HepG2 (cell line): Measurements from ENCODE around the gene DIP2C. TPM values are rescaled to one million over a fixed set of nuclear protein-coding genes. Genes with fewer than 3 reads are reported as not detected.

ENCODE experiments used
- ATAC-seq: fragments of 200-7000 bp; cut with Tn5 transposase; 3 replicates; pipeline ENCODE4 v1.9.1; 2020; ENCODE audit warnings: mild to moderate bottlenecking, moderate library complexity
- BruUV-seq: library from RNA; stranded (reverse); fragments of 400-500 nt; replicated peaks from 2 replicates; lab custom pipeline; 2021; lab: Mats Ljungman, UMichigan
- CTCF ChIA-PET: fragments of 300-600 bp; formaldehyde crosslinking; extraction: SDS; loops from one replicate; lab custom pipeline; 2021; ENCODE audit warnings: low total read pairs, inconsistent platforms, low intra/inter-chr PET ratio; lab: Yijun Ruan, JAX
- POLR2A ChIA-PET: fragments of 350-600 bp; sonication (Branson Sonifier 250); formaldehyde crosslinking; loops from one replicate; lab custom pipeline; 2020; ENCODE audit warnings: antibody characterized with exemption, inconsistent platforms; lab: Yijun Ruan, JAX
- DNase-seq: peaks from one replicate; pipeline ENCODE4 v3.0.0-alpha.2; 2015; ENCODE audit warnings: low spot score
- FAIRE-seq: peaks from 3 replicates; lab custom pipeline; 2011; peaks lifted over from hg19 to GRCh38; lab: Jason Lieb, UNC
- H2AFZ ChIP-seq: one replicate; pipeline ENCODE4 v1.6.1; 2011; ENCODE audit warnings: low read length, inconsistent platforms
- H3K27ac ChIP-seq: fragments of 300-600 bp; 3 replicates; pipeline ENCODE4 v1.8.0; 2011; ENCODE audit warnings: mixed run types, mild to moderate bottlenecking, mixed read lengths, low read length, inconsistent platforms; ENCODE audit not compliant: insufficient read depth; ENCODE audit errors: extremely low read length
- H3K27me3 ChIP-seq, 2 experiments: fragments of 200-600 bp in 1 of 2; 2 replicates in 1 of 2; 3 replicates in 1 of 2; pipeline versions ENCODE4 v1.6.0 to v1.8.0; 2011; ENCODE audit warnings: low read length in 2 of 2, mild to moderate bottlenecking in 2 of 2, moderate library complexity in 2 of 2, inconsistent platforms in 1 of 2; ENCODE audit not compliant: insufficient read depth in 2 of 2, control insufficient read depth in 1 of 2
- H3K36me3 ChIP-seq, 2 experiments: fragments of 200-600 bp in 1 of 2; replicated peaks in 1 of 2; 2 replicates in 1 of 2; 3 replicates in 1 of 2; pipeline versions ENCODE4 v1.5.1 to v1.8.0; 2011; ENCODE audit warnings: low read length in 2 of 2, inconsistent platforms in 1 of 2; ENCODE audit not compliant: insufficient read depth in 2 of 2, control insufficient read depth in 1 of 2
- H3K4me1 ChIP-seq: 2 replicates; pipeline ENCODE4 v1.5.1; 2012; ENCODE audit warnings: low read length, inconsistent platforms; ENCODE audit not compliant: insufficient read depth
- H3K4me2 ChIP-seq: 2 replicates; pipeline ENCODE4 v1.6.0; 2011; ENCODE audit warnings: low read depth, low read length, inconsistent platforms
- H3K4me3 ChIP-seq, 3 experiments: fragments of 200-600 bp in 1 of 3; sonication (generic), shearing (Covaris generic) in 1 of 3; replicated peaks in 1 of 3; 2 replicates each; pipeline ENCODE4 v1.5.1; 2011 to 2016; ENCODE audit warnings: low read length in 3 of 3, inconsistent platforms in 2 of 3, low read depth in 2 of 3, mild to moderate bottlenecking in 2 of 3, control low read depth in 1 of 3, mixed read lengths in 1 of 3; ENCODE audit not compliant: insufficient read depth in 1 of 3
- H3K79me2 ChIP-seq: one replicate; pipeline ENCODE4 v1.6.1; 2011; ENCODE audit warnings: low read length, inconsistent platforms; ENCODE audit not compliant: insufficient read depth
- H3K9ac ChIP-seq: 2 replicates; pipeline ENCODE4 v1.6.0; 2011; ENCODE audit warnings: mild to moderate bottlenecking, low read depth, low read length, inconsistent platforms; ENCODE audit not compliant: insufficient read depth
- H3K9me3 ChIP-seq: 2 replicates; pipeline ENCODE4 v1.5.1; 2012; ENCODE audit warnings: mild to moderate bottlenecking, low read length
- H4K20me1 ChIP-seq: 2 replicates; pipeline ENCODE4 v1.6.0; 2011; ENCODE audit warnings: inconsistent platforms, mild to moderate bottlenecking, low read length, moderate library complexity; ENCODE audit not compliant: insufficient read depth
- GRHL1 ChIP-seq: sonication (generic); formaldehyde crosslinking; conservative IDR thresholded peaks from 2 replicates; pipeline ENCODE4 v1.8.0; 2022; ENCODE audit warnings: missing genetic modification reagents
- SSRP1 ChIP-seq: IDR thresholded peaks from 2 replicates; pipeline ENCODE4 v1.6.1; 2016; ENCODE audit warnings: control low read depth
- TRAFD1 ChIP-seq: sonication (generic); formaldehyde crosslinking; IDR thresholded peaks from 2 replicates; pipeline ENCODE4 v1.5.1; 2020; ENCODE audit warnings: missing genetic modification reagents, mild to moderate bottlenecking, borderline replicate concordance
- WGBS: methylation state at CpG from one replicate; pipeline ENCODE4 v1.1.6; 2017; ENCODE audit warnings: low lambda C conversion rate; 5-methylcytosine and 5-hydroxymethylcytosine counted together
- in situ Hi-C: cut with HindIII; loops from 2 replicates; pipeline ENCODE4 v1.10.0; 2017; ENCODE audit warnings: low pct_unique_long_range_greater_than_20kb; ENCODE audit not compliant: extremely low pct_ligation_motif_present
- intact Hi-C: fragments of 100-400 bp; cut with micrococcal nuclease; formaldehyde crosslinking; loops from one replicate; pipeline ENCODE4 v1.10.0; 2022; ENCODE audit not compliant: unreplicated experiment
- polyA plus RNA-seq, 8 experiments: library from polyadenylated mRNA; depleted of rRNA in 3 of 8; stranded (reverse) in 7 of 8; unstranded in 1 of 8; fragments of >200 nt; fragmentation: Illumina TruSeq in 4 of 8; extraction: Trizol in 4 of 8; gene quantifications; 2 replicates each; pipeline versions ENCODE4 v1.2.1 to v1.2.3, GENCODE V29; 2011 to 2016; ENCODE audit warnings: low read depth in 4 of 8, missing spikeins in 1 of 8, mixed read lengths in 1 of 8; ENCODE audit not compliant: insufficient read depth in 1 of 8
- total RNA-seq, 5 experiments: library from RNA; depleted of rRNA; stranded (reverse); fragments of >200 nt; fragmentation: Illumina TruSeq; extraction: Trizol; gene quantifications; 2 replicates each; pipeline ENCODE4 v1.2.3, GENCODE V29; 2016; ENCODE audit warnings: low read depth in 1 of 5
- TF ChIP-seq, protein P1 (sequence below): sonication (generic); formaldehyde crosslinking; IDR thresholded peaks from 2 replicates; pipeline ENCODE4 v1.8.1; 2023; ENCODE audit warnings: mild to moderate bottlenecking, inconsistent platforms, moderate library complexity, missing genetic modification reagents, borderline replicate concordance
- TF ChIP-seq, protein P2 (sequence below): sonication (generic); formaldehyde crosslinking; IDR thresholded peaks from 2 replicates; pipeline ENCODE4 v1.5.0; 2020; ENCODE audit warnings: missing genetic modification reagents, mild to moderate bottlenecking, borderline replicate concordance

The DIP2C gene
- total and polyA plus RNA-seq, 2 of the 13 experiments (the other 11 are each of a cell fraction or from before 2014, with no cell fraction given) = 2.2 to 2.7 TPM

GRCh38 chr10:397321-398068 lies 292.0 kb downstream of the DIP2C start (continued):
- no peak for TF ChIP-seq GRHL1 (CRISPR knock-in tag)
- TF ChIP-seq, protein P1, sequence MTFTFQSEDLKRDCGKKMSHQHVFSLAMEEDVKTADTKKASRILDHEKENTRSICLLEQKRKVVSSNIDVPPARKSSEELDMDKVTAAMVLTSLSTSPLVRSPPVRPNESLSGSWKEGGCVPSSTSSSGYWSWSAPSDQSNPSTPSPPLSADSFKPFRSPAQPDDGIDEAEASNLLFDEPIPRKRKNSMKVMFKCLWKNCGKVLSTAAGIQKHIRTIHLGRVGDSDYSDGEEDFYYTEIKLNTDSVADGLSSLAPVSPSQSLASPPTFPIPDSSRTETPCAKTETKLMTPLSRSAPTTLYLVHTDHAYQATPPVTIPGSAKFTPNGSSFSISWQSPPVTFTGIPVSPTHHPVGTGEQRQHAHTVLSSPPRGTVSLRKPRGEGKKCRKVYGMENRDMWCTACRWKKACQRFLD (CRISPR knock-in tag) = no peak
- TF ChIP-seq, protein P2, sequence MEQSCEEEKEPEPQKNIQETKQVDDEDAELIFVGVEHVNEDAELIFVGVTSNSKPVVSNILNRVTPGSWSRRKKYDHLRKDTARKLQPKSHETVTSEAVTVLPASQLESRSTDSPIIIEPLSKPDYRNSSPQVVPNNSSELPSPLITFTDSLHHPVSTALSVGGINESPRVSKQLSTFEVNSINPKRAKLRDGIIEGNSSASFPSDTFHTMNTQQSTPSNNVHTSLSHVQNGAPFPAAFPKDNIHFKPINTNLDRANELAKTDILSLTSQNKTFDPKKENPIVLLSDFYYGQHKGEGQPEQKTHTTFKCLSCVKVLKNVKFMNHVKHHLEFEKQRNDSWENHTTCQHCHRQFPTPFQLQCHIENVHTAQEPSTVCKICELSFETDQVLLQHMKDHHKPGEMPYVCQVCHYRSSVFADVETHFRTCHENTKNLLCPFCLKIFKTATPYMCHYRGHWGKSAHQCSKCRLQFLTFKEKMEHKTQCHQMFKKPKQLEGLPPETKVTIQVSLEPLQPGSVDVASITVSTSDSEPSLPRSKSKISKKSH (CRISPR knock-in tag) = no peak

DNA sequence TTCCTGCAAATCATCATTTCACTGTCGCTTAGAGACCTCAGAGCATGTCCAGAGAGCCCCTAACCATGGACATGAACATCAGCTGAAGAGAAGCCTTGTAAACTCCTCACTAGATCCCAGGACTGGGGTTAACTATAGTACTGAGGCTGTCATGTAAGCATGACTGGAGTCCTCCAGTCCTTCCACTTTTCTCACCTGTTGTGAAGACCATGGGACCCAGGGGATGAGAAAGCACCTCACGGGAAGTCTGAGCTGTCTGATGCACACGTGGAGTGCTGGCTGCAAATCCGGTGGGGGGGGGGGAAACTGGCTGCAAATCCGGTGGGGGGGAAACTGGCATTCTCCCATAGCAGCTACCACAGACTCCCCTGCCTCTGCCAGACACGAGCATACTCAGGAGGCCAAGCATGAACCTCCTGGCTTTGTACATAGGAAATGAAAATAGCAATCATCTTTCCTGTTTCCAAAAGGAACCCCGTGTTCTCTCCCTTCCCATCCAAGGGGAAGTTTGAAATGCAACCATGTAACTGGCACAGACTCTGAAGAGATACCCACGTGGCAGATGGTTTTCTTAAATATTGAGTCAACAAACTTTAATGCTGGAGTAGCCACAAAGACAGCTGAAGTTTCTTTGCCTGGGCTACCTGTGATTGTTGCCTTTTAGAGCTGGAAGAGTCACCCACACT lies 292.8 kb downstream of the DIP2C start:
- Histone ChIP-seq H2AFZ (no peak overlapping the region), H3K36me3 (no peaks in the 10 kb centered on the region; a peak in 1 of 5 replicates), H3K9me3 (no peaks in the 10 kb centered on the region), H3K4me1 (no peaks in the 10 kb centered on the region), H3K4me3 (no peak overlapping the region), H3K27me3 (no peaks in the 10 kb centered on the region), H3K9ac (no peak overlapping the region), H3K4me2 (no peak overlapping the region), H3K79me2 (no peaks in the 10 kb centered on the region), H4K20me1 (no peaks in the 10 kb centered on the region), H3K27ac (no peak overlapping the region)
- CTCF ChIA-PET = no interaction called here
- intact Hi-C loops (no loop called here), in situ Hi-C loops (no loop called here)
- TF ChIP-seq SSRP1 (CRISPR knock-in tag) = no peak
- TF ChIP-seq TRAFD1 = no peak
- WGBS = 88% methylated on average over 3 of the region's 8 CpGs
- POLR2A ChIA-PET = no interaction called here
- DNase-seq = no peak
- BruUV-seq = no TSS peak
- FAIRE-seq = no peak
- no peak for ATAC-seq
